Measurements from ENCODE around the gene EXOC7. TPM values are rescaled to one million over a fixed set of nuclear protein-coding genes. Genes with fewer than 3 reads are reported as not detected.

The EXOC7 gene
- total RNA-seq, 1 donor from 2014 or later = 145 TPM

GRCh38 chr17:76053246-76054111 lies 50.1 kb downstream of the EXOC7 start:
- H3K4me3 ChIP-seq (ENCODE audit: insufficient read depth, low read depth, low read length) = no peak overlapping the region
- H3K36me3 Mint-ChIP-seq (ENCODE audit: low read depth, unreplicated experiment) = peaks cover 24% of the 10 kb centered on the region
- H3K27me3 ChIP-seq (ENCODE audit: insufficient read depth, low read length) = no peaks in the 10 kb centered on the region
- H3K9me3 ChIP-seq (ENCODE audit: insufficient read depth, low read depth, low read length) = no peaks in the 10 kb centered on the region
- H2AFZ ChIP-seq (ENCODE audit: low read depth, low read length) = no peak overlapping the region
- H3K4me1 Mint-ChIP-seq (ENCODE audit: low read depth, unreplicated experiment) = peaks cover 29% of the 10 kb centered on the region
- H3K79me2 ChIP-seq (ENCODE audit: insufficient read depth, low read length) = peaks cover 19% of the 10 kb centered on the region
- H3K9me3 Mint-ChIP-seq (ENCODE audit: unreplicated experiment) = no peaks in the 10 kb centered on the region
- H3K9ac ChIP-seq (ENCODE audit: low read length) = no peak overlapping the region
- DNase-seq (ENCODE audit: low read depth) (peak; percentile 82), FAIRE-seq (no peak)
- H3K27ac ChIP-seq (ENCODE audit: low read depth, low read length) = peak overlapping the region; percentile 59
- H3K27me3 Mint-ChIP-seq (ENCODE audit: low read depth, unreplicated experiment) = no peaks in the 10 kb centered on the region
- TF ChIP-seq EZH2 (IDR thresholded peaks at IDR 0.05; ENCODE audit: insufficient read depth, low read length) (no peak), CTCF (IDR thresholded peaks at IDR 0.05; ENCODE audit: insufficient read depth, low read depth, low read length) (no peak)
- H3K4me2 ChIP-seq (ENCODE audit: low read length) = peak overlapping the region; percentile 54
- H3K4me3 Mint-ChIP-seq (ENCODE audit: unreplicated experiment) = peak overlapping the region; percentile 66
- peaks cover 23% of the 10 kb centered on the region for H3K36me3 ChIP-seq (ENCODE audit: insufficient read depth, low read length)
- H3K27ac Mint-ChIP-seq (ENCODE audit: unreplicated experiment) = peak overlapping the region; percentile 80
- H4K20me1 ChIP-seq (ENCODE audit: insufficient read depth, low read length) = peaks cover 49% of the 10 kb centered on the region
- peaks cover 30% of the 10 kb centered on the region for H3K4me1 ChIP-seq (ENCODE audit: insufficient read depth, low read length)

- peaks cover 19% of the 10 kb centered on the region for H3K79me2 ChIP-seq (ENCODE audit: insufficient read depth, low read length)
- peaks cover 22% of the 10 kb centered on the region for H3K36me3 ChIP-seq (ENCODE audit: insufficient read depth, low read length)
Observed at GRCh38 chr17:76051561-76051960, 52.0 kb downstream of the EXOC7 start.

More at GRCh38 chr17:76051561-76051960, 52.0 kb downstream of the EXOC7 start:
- Histone ChIP-seq H3K4me1 (ENCODE audit: insufficient read depth, low read length) (peaks cover 37% of the 10 kb centered on the region), H3K4me3 (ENCODE audit: insufficient read depth, low read depth, low read length) (no peak overlapping the region), H2AFZ (ENCODE audit: low read depth, low read length) (no peak overlapping the region), H3K9ac (ENCODE audit: low read length) (no peak overlapping the region), H3K27ac (ENCODE audit: low read depth, low read length) (peak overlapping the region; percentile 0), H3K9me3 (ENCODE audit: insufficient read depth, low read depth, low read length) (no peaks in the 10 kb centered on the region), H3K4me2 (ENCODE audit: low read length) (no peak overlapping the region), H4K20me1 (ENCODE audit: insufficient read depth, low read length) (peaks cover 50% of the 10 kb centered on the region), H3K27me3 (ENCODE audit: insufficient read depth, low read length) (no peaks in the 10 kb centered on the region)
- no peaks in the 10 kb centered on the region for H3K9me3 Mint-ChIP-seq (ENCODE audit: unreplicated experiment)
- H3K36me3 Mint-ChIP-seq (ENCODE audit: low read depth, unreplicated experiment) = peaks cover 28% of the 10 kb centered on the region
- no peaks in the 10 kb centered on the region for H3K27me3 Mint-ChIP-seq (ENCODE audit: low read depth, unreplicated experiment)
- FAIRE-seq = no peak
- TF ChIP-seq CTCF (IDR thresholded peaks at IDR 0.05; ENCODE audit: insufficient read depth, low read depth, low read length) = no peak
- no peak for TF ChIP-seq EZH2 (IDR thresholded peaks at IDR 0.05; ENCODE audit: insufficient read depth, low read length)
- no peak overlapping the region for H3K27ac Mint-ChIP-seq (ENCODE audit: unreplicated experiment)
- peaks cover 37% of the 10 kb centered on the region for H3K4me1 Mint-ChIP-seq (ENCODE audit: low read depth, unreplicated experiment)
- DNase-seq (ENCODE audit: low read depth) = no peak
- no peak overlapping the region for H3K4me3 Mint-ChIP-seq (ENCODE audit: unreplicated experiment)
